ENCODE results near the gene GPR68.

The GPR68 gene

DNA sequence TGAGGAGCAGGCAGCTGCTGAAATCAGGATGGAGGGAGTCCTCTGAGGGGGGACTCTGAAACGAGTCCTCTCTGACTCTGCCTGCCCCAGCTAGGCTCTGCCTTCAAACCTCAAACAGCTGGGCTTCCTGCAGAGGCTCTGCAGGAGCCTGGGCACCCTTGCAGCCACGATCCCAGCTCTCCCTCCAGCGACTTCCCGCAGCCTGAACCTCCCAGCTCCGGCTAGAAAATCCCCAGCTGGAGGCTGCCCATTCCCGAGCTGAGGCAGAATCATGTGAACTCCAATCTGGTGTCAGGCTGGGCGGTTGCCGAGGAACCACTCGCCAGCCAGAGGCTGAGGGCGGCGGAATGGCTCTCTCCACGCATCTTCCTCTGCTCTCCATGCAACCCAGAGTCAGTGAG is at the start of gene GPR68:
TSS of gene GPR68 (minus strand) at position 204 of the 401 bp plus-strand sequence. CDS start 9,654 bp downstream, outside the sequence.
- H3K9me3 ChIP-seq (ENCODE audit: low read depth, low read length) = no peaks in the 10 kb centered on the region
- H3K27ac ChIP-seq = no peak within 1 kb of the TSS
- no peak within 1 kb of the TSS for H3K4me3 ChIP-seq
- DNase-seq (ENCODE audit: low read depth, low spot score) = no peak
- no peak within 1 kb of the TSS for H3K9ac ChIP-seq (ENCODE audit: insufficient read length)
- TF ChIP-seq POLR2AphosphoS5 (IDR thresholded peaks at IDR 0.05; ENCODE audit: borderline replicate concordance, low read depth, low read length) = no peak
- TF ChIP-seq EZH2 (IDR thresholded peaks at IDR 0.05) = no peak
- no peak for TF ChIP-seq FOXP2 (optimal IDR thresholded peaks at IDR 0.05; ENCODE audit: control extremely low read depth, extremely low read length, insufficient read depth)
- no peaks in the 10 kb centered on the region for H3K36me3 ChIP-seq (ENCODE audit: insufficient read depth, low read length)

GRCh38 chr14:91294153-91294552 is 49.6 kb upstream of the GPR68 start:
- Histone ChIP-seq H3K9ac (ENCODE audit: insufficient read length) (no peak overlapping the region), H3K36me3 (ENCODE audit: insufficient read depth, low read length) (peaks cover 12% of the 10 kb centered on the region; the same call in 1 of the 2 replicates), H3K9me3 (ENCODE audit: low read depth, low read length) (no peaks in the 10 kb centered on the region), H3K4me3 (no peak overlapping the region), H3K27ac (no peak overlapping the region)
- TF ChIP-seq POLR2AphosphoS5 (IDR thresholded peaks at IDR 0.05; ENCODE audit: borderline replicate concordance, low read depth, low read length) = no peak
- TF ChIP-seq EZH2 (IDR thresholded peaks at IDR 0.05) = no peak
- TF ChIP-seq FOXP2 (optimal IDR thresholded peaks at IDR 0.05; ENCODE audit: control extremely low read depth, extremely low read length, insufficient read depth) = no peak
- DNase-seq (ENCODE audit: low read depth, low spot score) = no peak

DNA sequence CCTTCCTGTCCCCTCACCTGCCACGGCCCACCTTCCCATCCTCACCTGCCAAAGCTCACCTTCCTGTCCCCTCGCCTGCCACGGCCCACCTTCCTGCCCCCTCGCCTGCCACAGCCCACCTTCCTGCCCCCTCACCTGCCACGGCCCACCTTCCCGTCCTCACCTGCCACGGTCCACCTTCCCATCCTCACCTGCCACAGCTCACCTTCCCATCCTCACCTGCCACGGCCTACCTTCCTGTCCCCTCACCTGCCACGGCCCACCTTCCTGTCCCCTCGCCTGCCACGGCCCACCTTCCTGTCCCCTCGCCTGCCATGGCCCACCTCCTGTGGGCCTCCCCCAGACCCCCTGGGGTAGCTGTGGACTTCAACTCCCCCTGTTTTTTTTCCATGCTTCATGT is 48.8 kb upstream of the GPR68 start:
- no peak overlapping the region for H3K27ac ChIP-seq
- peaks cover 12% of the 10 kb centered on the region; the same call in 1 of the 2 replicates for H3K36me3 ChIP-seq (ENCODE audit: insufficient read depth, low read length)
- no peak overlapping the region for H3K9ac ChIP-seq (ENCODE audit: insufficient read length)
- TF ChIP-seq EZH2 (IDR thresholded peaks at IDR 0.05) (no peak), POLR2AphosphoS5 (IDR thresholded peaks at IDR 0.05; ENCODE audit: borderline replicate concordance, low read depth, low read length) (no peak), FOXP2 (optimal IDR thresholded peaks at IDR 0.05; ENCODE audit: control extremely low read depth, extremely low read length, insufficient read depth) (no peak)
- no peak for DNase-seq (ENCODE audit: low read depth, low spot score)
- H3K9me3 ChIP-seq (ENCODE audit: low read depth, low read length) = no peaks in the 10 kb centered on the region
- no peak overlapping the region for H3K4me3 ChIP-seq

GRCh38 chr14:91292491-91292890 is 48.0 kb upstream of the GPR68 start:
- H3K9ac ChIP-seq (ENCODE audit: insufficient read length) = no peak overlapping the region
- no peak for DNase-seq (ENCODE audit: low read depth, low spot score)
- H3K27ac ChIP-seq = no peak overlapping the region
- H3K9me3 ChIP-seq (ENCODE audit: low read depth, low read length) = no peaks in the 10 kb centered on the region
- no peak for TF ChIP-seq FOXP2 (optimal IDR thresholded peaks at IDR 0.05; ENCODE audit: control extremely low read depth, extremely low read length, insufficient read depth)
- TF ChIP-seq EZH2 (IDR thresholded peaks at IDR 0.05) = no peak
- no peak for TF ChIP-seq POLR2AphosphoS5 (IDR thresholded peaks at IDR 0.05; ENCODE audit: borderline replicate concordance, low read depth, low read length)
- peaks cover 8% of the 10 kb centered on the region; the same call in 1 of the 2 replicates for H3K36me3 ChIP-seq (ENCODE audit: insufficient read depth, low read length)
- no peak overlapping the region for H3K4me3 ChIP-seq

DNA sequence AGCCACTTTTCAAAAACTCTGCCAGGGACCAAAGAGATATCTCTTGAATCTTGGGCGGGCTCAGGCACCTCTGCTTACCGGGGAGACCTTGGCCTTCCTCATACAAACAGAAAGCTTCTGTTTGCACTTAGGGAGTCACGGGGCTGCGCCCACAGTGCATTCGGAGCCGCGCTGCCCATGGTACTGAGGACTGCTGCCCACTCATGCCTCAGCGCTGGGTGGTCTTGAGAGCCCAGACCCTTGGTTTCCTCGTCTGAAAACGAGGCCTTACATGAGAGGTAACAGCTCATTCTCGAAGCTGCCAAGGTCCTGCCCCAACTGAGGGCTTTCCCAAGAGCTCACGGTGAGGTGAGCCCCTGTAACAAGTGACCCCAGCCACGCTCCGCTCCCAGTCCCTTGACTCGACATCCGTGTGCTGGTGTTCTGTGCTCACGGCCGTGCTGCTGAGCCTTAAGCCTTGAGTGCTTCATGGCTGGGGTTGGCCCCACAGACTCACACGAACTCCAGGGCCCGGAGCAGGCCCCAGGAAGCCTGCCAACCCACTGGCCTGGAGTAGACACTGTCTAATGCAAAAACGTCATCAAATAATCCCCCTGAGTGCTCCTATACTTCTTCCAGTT is 47.4 kb upstream of the GPR68 start:
- peaks cover 3% of the 10 kb centered on the region; the same call in 1 of the 2 replicates for H3K36me3 ChIP-seq (ENCODE audit: insufficient read depth, low read length)
- no peak overlapping the region for H3K27ac ChIP-seq
- DNase-seq (ENCODE audit: low read depth, low spot score) = no peak
- no peak for TF ChIP-seq EZH2 (IDR thresholded peaks at IDR 0.05)
- TF ChIP-seq POLR2AphosphoS5 (IDR thresholded peaks at IDR 0.05; ENCODE audit: borderline replicate concordance, low read depth, low read length) = no peak
- TF ChIP-seq FOXP2 (optimal IDR thresholded peaks at IDR 0.05; ENCODE audit: control extremely low read depth, extremely low read length, insufficient read depth) = no peak
- H3K9me3 ChIP-seq (ENCODE audit: low read depth, low read length) = no peaks in the 10 kb centered on the region
- no peak overlapping the region for H3K4me3 ChIP-seq
- H3K9ac ChIP-seq (ENCODE audit: insufficient read length) = no peak overlapping the region

GRCh38 chr14:91290986-91291385 is 46.5 kb upstream of the GPR68 start:
- Histone ChIP-seq H3K9me3 (ENCODE audit: low read depth, low read length) (no peaks in the 10 kb centered on the region), H3K36me3 (ENCODE audit: insufficient read depth, low read length) (peaks cover 1% of the 10 kb centered on the region; the same call in 1 of the 2 replicates), H3K4me3 (no peak overlapping the region), H3K9ac (ENCODE audit: insufficient read length) (no peak overlapping the region), H3K27ac (no peak overlapping the region)
- DNase-seq (ENCODE audit: low read depth, low spot score) = no peak
- TF ChIP-seq POLR2AphosphoS5 (IDR thresholded peaks at IDR 0.05; ENCODE audit: borderline replicate concordance, low read depth, low read length) = no peak
- TF ChIP-seq EZH2 (IDR thresholded peaks at IDR 0.05) = no peak
- no peak for TF ChIP-seq FOXP2 (optimal IDR thresholded peaks at IDR 0.05; ENCODE audit: control extremely low read depth, extremely low read length, insufficient read depth)

- H3K4me3 ChIP-seq = no peak overlapping the region
- no peak for DNase-seq (ENCODE audit: low read depth, low spot score)
- H3K36me3 ChIP-seq (ENCODE audit: insufficient read depth, low read length) = peaks cover 7% of the 10 kb centered on the region; the same call in 1 of the 2 replicates
- H3K9ac ChIP-seq (ENCODE audit: insufficient read length) = no peak overlapping the region
- H3K27ac ChIP-seq = no peak overlapping the region
- no peaks in the 10 kb centered on the region for H3K9me3 ChIP-seq (ENCODE audit: low read depth, low read length)
- TF ChIP-seq EZH2 (IDR thresholded peaks at IDR 0.05) = no peak
- TF ChIP-seq POLR2AphosphoS5 (IDR thresholded peaks at IDR 0.05; ENCODE audit: borderline replicate concordance, low read depth, low read length) = no peak
- no peak for TF ChIP-seq FOXP2 (optimal IDR thresholded peaks at IDR 0.05; ENCODE audit: control extremely low read depth, extremely low read length, insufficient read depth)
Observed at GRCh38 chr14:91289464-91289863, 45.0 kb upstream of the GPR68 start.

- peaks cover 7% of the 10 kb centered on the region; the same call in 1 of the 2 replicates for H3K36me3 ChIP-seq (ENCODE audit: insufficient read depth, low read length)
- no peak overlapping the region for H3K27ac ChIP-seq
- no peak for DNase-seq (ENCODE audit: low read depth, low spot score)
- H3K4me3 ChIP-seq = no peak overlapping the region
- H3K9me3 ChIP-seq (ENCODE audit: low read depth, low read length) = no peaks in the 10 kb centered on the region
- TF ChIP-seq FOXP2 (optimal IDR thresholded peaks at IDR 0.05; ENCODE audit: control extremely low read depth, extremely low read length, insufficient read depth) = no peak
- TF ChIP-seq POLR2AphosphoS5 (IDR thresholded peaks at IDR 0.05; ENCODE audit: borderline replicate concordance, low read depth, low read length) = no peak
- TF ChIP-seq EZH2 (IDR thresholded peaks at IDR 0.05) = no peak
- no peak overlapping the region for H3K9ac ChIP-seq (ENCODE audit: insufficient read length)
Observed at GRCh38 chr14:91288876-91289275, 44.4 kb upstream of the GPR68 start.
